Activated CD8-positive, alpha-beta memory T cell treated with anti-CD3 and anti-CD28 coated beads for 36 hours (primary cell): ENCODE measurements around the gene SRMS. TPM values are rescaled to one million over a fixed set of nuclear protein-coding genes. Genes with fewer than 3 reads are reported as not detected.
"Not testable (repeated sequence)": the region's sequence is repeated elsewhere in the genome, so short reads cannot be mapped to it uniquely, and the experiment has no call there.

ENCODE experiments used
- CTCF ChIA-PET: fragments of 350-600 bp; sonication (Branson Sonifier 250); formaldehyde crosslinking; loops from one replicate; lab custom pipeline; 2021; ENCODE audit warnings: antibody characterized with exemption; lab: Charles Lee
- POLR2A ChIA-PET: fragments of 350-600 bp; sonication (Branson Sonifier 250); formaldehyde crosslinking; loops from one replicate; lab custom pipeline; 2021; ENCODE audit warnings: antibody characterized with exemption; lab: Charles Lee
- total RNA-seq, 2 experiments: library from RNA; stranded (reverse); gene quantifications; one replicate each; pipeline ENCODE4 v1.2.3, GENCODE V29; 2021

SRMS gene
- total RNA-seq, 2 experiments from 2014 or later, result not detected

DNA sequence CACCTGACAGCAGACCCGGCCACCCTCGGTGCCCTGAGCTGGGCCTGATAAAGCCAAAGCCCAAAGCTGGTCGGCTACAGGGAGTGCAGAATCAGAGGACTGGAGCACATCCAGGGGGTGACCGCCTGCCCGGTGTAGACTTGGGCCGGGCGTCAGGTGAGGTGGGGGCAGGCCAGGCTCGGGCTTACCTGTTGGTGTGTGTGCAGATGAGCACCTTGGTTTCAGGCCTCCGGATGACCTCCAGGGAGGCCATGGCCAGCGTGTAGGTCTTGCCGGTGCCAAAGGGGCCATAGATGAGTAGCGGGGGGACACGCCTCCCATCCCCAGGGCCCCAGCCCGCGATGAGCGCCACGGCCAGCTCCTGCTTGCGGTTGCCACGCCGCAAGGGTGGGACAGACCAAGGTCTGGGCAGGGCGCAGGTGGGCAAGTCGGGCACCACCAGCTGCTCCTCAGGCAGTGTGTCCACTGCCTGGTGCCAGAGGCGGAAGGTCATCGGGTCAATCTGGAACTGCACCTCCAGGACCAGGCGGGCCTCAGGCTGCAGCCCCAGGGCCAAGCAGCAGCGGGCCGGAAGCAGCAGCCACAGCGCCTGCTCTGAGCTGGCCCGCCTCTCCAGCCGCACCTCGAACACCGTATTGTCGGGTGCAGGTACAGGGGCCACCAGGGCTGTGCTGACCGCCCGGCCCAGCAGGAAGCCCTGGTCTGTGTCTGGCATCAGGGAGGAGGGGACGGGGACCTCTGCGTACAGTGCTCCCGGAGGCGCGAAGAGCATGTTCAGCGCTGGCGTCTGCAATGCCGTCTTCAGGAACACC, 20.8 kb upstream of the SRMS start:
- ChIA-PET POLR2A (interaction anchor here (1.3 to 1.4 kb wide), 2 partner anchors 31 to 47 kb away, joined by 3 to 4 read pairs; partner anchors contain the start of gene PTK6), CTCF (interaction anchor here (0.9 to 1.9 kb wide), 4 partner anchors 11 to 139 kb away, joined by 3 to 5 read pairs (median 4); partner anchors contain the start of genes ARFRP1 and ZGPAT)

GRCh38 chr20:63567386-63568169, 20.0 kb upstream of the SRMS start:
- CTCF ChIA-PET, result interaction anchor here (0.6 to 1.9 kb wide), 4 partner anchors 13 to 297 kb away, joined by 3 to 5 read pairs (median 4); partner anchors contain the start of gene TPD52L2
- POLR2A ChIA-PET, result interaction anchor here (0.5 to 1.4 kb wide), 4 partner anchors 30 to 60 kb away, joined by 3 to 4 read pairs (median 3); partner anchors contain the start of gene PTK6

DNA sequence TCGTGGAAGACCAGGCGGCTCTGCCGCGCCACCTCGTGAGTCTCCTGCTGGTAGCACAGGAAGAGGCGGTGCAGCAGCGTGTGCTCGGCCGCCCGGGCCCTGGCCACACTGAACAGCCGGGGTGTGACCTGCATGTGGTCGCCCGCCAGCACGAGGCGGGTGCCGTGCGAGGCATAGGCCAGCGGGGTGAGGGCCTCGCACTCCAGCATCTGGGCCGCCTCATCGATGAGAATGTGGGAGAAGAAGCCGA, 19.5 kb upstream of the SRMS start:
- POLR2A ChIA-PET, result interaction anchor here (1.0 to 1.4 kb wide), 3 partner anchors 30 to 60 kb away, joined by 3 to 4 read pairs (median 3); partner anchors contain the start of gene PTK6
- CTCF ChIA-PET, result interaction anchor here (1.1 to 1.9 kb wide), 4 partner anchors 12 to 298 kb away, joined by 3 to 5 read pairs (median 4); partner anchors contain the start of genes PTK6 and TPD52L2

GRCh38 chr20:63566395-63567135, 19.0 kb upstream of the SRMS start:
- ChIA-PET POLR2A (interaction anchor here (1.3 kb wide), 1 partner anchor 45 kb away, joined by 4 read pairs; no protein-coding TSS in a partner anchor), CTCF (interaction anchor here (1.1 to 1.7 kb wide), 3 partner anchors 12 to 298 kb away, joined by 3 to 4 read pairs (median 4); partner anchors contain the start of genes PTK6 and TPD52L2)

GRCh38 chr20:63565699-63566335, 18.3 kb upstream of the SRMS start:
- POLR2A ChIA-PET, result no interaction called here
- CTCF ChIA-PET, result interaction anchor here (1.4 kb wide), 1 partner anchor 28 kb away, joined by 4 read pairs; the partner anchor contains the start of gene PTK6

DNA sequence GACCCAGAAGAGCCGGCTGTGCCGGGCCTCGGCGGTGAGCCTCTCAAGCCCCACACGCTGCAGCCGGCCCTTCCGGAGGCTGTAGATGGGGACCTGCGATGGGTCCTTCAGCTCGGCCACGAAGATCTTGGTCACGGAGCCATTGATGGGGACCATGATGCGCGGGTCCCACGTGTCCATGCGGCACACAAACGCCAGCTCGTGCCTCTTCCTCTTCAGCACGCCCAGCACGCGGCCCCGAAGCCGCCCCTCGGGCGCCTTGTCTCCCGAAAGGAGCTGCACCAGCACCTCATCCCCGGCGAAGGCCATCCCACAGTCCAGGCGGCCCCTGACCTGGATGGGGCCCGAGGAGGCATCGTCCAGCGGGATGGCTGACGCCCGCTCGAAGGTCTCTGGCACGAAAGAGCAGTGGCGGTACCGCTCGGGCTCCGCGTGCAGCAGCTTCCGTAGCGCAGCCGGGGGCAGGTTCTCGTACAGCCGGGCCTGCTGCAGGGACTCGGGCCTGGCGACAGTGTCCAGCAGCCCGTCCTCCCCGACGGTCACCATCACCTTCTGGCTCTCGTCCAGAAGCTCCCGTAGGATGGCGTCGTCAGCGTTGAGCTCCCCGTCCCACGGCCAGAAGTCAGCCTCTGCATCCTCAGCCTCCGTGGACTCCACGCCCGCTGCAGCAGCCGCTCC, 17.6 kb upstream of the SRMS start:
- POLR2A ChIA-PET, result interaction anchor here (1.0 kb wide), 1 partner anchor 71 kb away, joined by 4 read pairs; no protein-coding TSS in a partner anchor
- CTCF ChIA-PET, result no interaction called here

DNA sequence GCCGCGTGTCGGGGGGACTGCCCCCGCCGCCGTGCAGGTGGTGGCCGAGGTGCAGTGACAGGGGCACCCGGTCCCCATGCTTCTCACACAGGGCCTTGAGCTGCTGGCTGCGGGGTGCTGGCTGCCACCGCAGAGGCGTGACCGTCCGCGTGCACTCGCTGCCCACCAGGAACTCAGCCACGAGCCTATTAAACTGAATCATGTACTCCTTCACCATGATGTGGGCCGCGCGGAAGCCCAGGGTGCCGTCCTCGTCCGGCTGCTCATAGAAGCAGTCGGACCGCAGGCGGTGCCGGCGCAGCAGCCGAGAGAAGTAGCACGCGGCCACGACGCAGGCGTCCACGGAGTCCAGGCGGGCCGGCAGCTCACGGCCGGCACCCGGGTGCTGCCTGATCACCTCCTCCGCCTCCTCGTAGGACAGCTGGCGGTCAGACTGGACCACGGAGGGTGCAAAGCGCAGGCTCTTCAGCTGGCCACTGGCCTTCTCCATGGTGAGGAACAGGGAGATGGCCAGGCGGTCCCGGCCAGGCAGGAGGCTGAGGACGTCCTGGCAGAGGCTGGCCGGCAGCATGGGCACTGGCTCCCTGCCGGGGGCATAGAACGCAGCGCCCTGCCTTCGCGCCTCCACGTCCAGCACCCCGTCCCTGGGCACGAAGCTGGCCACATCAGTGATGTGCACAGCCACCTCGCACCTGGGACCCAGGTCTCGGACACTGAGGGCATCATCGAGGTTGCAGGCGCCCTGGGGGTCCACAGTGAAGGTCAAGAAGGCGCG, 16.7 kb upstream of the SRMS start:
- ChIA-PET CTCF (interaction anchor here (0.9 kb wide), 1 partner anchor 10 kb away, joined by 3 read pairs; no protein-coding TSS in a partner anchor), POLR2A (interaction anchor here (1.0 kb wide), 1 partner anchor 71 kb away, joined by 4 read pairs; no protein-coding TSS in a partner anchor)

DNA sequence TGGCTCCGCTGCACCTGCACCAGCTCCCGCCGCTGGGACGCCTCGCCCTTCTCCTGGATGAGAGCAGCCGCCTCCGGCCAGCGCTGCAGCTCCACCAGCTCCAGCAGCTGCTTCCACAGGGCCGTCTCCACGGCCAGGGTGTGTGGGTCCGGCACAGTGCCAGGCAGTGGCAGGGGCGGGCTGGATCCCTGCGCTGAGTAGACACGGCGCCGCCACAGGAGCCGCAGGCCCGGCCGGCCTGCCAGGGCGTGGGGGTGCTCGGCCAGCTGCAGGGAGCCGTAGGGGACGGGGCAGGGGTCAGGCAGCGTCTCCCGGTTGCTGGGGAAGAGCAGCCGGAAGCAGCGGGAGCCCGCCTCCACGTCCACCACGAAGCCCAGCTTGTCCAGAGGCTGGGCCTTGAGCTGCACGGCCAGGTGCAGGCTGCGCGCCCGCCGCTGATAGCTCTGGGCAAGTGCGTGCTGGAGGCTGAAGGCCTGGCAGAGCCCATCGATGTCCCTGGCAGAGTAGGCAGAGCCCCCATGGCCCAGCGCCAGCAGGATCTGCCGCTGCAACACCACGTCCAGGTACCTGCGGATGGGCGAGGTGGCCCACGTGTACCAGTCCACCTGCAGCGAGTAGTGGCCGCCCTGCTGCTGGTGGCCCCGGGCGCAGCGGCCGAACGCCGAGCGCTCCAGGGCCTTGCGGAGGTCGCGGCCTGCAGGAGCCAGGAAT, 15.8 kb upstream of the SRMS start:
- POLR2A ChIA-PET, result no interaction called here
- CTCF ChIA-PET, result no interaction called here

DNA sequence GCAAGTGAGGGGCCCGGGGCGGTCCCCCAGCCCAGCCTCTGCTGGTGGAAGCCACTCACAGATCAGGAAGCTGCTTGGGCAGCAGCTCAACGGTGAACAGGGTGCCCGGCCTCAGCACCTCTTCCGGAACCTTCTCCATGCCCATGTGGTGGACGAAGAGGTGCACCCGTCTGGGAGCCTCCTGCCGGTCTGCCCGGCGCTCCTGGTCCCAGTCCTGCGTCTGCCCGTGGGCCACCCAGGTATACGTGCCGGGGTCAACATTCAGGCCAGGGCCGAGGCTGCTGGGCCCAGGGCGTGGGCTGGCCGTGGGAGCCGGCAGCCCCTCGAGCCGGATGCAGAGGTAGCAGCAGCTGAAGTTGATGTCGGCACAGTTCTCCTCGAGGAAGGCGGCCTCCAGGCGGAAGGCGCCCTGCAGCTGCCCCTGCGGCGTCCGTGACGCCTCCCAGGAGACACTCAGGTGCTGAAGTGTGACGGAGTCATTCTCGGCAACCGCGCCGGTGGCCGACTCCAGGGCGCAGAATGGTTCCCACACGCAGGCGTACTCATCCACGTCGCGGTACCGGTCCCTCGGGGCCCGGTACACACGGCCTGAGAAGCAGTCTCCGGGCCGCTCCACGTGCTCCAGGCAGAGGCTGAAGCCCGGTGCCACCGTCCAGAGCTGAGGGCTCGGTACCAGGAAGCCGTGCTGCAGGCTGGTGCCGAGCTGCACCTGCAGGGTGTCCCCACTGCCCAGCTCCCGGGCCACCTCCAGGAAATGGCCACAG, 15.1 kb upstream of the SRMS start:
- ChIA-PET CTCF (interaction anchor here (1.2 kb wide), 1 partner anchor 19 kb away, joined by 3 read pairs; no protein-coding TSS in a partner anchor), POLR2A (interaction anchor here (0.6 kb wide), 1 partner anchor 65 kb away, joined by 3 read pairs; no protein-coding TSS in a partner anchor)

DNA sequence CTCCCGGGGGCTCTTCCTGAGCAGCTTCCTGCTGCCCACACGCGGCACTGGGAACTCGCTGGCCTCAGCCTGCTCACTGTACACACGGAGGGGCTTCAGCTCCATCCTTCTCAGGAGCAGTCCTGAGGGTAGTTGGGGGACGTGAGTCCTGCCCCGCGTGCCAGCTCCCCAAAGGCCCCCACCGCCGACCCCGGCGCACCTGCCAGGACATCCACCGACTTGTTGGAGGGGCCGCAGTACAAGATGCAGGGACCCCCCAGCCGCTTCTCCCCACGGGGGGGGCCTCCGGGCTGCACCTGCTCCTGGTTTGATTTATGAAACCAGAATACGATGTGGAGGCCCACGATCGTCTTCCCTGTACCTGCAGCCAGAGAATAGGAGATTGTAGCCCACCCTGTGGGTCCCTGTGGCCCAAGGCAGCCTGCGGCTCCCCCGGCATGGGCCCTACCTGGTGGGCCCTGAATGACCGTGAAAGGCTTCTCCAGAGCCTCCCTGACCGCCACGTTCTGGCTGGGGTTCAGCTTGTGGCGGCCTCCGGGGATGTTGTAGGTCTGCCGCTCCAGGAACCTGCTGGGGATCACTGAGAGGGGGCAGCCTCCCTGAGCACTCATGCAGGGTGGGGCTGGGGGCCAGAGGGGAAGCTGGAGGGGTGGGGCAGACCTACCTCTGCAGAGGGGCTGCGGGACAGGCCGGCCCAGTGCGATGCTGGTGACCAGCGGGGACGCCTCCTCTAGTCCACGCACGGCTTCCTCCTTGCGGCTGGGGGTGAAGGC, 14.3 kb upstream of the SRMS start:
- ChIA-PET POLR2A (interaction anchor here (0.6 kb wide), 1 partner anchor 66 kb away, joined by 3 read pairs; no protein-coding TSS in a partner anchor), CTCF (interaction anchor here (0.9 to 1.2 kb wide), 2 partner anchors 20 to 24 kb away, joined by 3 read pairs; partner anchors contain the start of gene PTK6)

DNA sequence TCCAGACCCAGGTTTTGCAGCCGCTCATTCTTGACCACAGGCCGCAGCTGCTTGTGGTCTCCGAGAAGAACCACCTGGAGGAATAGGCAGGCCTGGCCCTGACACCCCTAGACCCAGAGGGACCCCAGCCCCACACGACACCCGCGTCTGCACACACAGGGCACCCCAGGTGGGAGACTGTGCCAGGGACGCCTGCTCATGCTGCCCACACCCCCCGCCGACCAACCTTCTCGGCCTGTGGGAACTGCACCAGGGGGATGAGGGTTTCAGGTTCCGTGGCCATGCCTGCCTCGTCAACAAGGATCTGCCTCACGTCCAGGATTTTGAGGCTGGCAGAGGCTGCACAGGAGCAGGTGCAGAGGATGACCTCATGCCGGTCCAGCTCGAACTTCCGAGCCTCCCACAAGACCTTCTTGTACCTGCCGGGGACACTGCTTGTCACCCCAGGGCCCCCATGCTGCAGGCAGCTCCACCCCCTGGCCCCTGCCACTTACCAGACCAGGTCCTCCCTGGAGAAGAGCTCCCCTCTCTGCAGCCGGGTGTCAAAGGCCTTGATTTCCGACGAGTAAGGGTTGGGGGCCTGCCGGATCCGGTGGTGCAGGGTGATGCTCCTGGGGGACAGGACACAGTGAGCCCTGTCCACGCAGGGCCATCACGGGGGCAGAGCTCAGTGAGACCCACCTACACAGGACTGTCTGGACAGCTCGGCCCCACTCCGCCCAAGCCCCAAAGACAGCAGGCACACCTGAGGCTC, 13.5 kb upstream of the SRMS start:
- ChIA-PET CTCF (interaction anchor here (0.9 to 1.2 kb wide), 2 partner anchors 20 to 23 kb away, joined by 3 read pairs; partner anchors contain the start of gene PTK6), POLR2A (no interaction called here)

DNA sequence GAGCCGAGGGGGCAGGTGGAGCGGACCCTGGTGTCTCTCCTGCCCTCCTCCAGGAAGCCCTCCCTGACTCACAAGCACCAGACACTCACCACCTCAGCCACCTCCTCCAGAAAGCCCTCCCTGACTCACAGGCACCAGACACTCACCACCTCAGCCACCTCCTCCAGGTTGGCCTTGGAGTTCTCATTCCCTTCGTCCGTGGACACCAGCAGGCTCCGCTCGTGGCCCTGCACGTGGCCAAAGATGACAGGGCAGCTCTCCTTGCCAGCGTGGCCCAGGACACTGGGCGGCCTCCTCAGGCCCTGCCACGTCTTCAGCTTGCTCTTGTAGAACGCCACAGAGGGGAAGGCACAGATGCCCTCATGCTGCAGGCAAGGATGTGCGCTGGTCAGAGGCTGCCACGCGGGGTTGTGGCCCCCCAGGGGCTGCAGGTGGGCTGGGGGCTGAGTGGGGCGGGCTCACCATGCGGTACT, 12.8 kb upstream of the SRMS start:
- ChIA-PET CTCF (no interaction called here), POLR2A (no interaction called here)

DNA sequence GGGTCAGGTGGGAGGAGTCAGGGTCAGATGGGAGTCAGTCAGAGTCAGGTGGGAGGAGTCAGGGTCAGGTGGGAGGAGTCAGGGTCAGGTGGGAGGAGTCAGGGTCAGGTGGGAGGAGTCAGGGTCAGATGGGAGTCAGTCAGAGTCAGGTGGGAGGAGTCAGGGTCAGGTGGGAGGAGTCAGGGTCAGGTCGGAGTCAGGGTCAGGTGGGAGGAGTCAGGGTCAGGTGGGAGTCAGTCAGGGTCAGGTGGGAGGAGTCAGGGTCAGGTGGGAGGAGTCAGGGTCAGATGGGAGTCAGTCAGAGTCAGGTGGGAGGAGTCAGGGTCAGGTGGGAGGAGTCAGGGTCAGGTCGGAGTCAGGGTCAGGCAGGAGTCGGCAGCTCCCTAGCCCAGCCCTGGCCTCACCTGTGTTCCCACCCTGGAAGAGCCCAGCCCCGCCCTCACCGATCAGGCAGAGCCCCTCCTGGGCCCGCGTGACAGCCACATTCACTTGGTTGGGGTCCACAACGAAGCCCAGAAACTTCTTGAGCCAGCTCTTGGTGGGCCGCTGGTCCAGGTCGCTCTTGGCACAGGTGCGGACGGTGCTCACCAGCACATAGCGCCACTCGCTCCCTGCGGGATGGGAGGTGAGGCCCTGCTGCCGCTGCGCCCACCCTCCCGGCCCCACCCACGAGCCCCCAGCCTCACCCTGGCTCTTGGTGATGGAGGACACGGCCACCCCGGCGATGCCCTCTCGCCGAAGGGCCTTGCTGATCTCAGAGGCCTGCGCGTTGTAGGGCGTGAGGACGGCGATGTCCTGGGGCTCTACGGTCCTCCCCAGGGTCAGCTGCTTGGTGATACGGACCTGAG, 12.2 kb upstream of the SRMS start:
- CTCF ChIA-PET, POLR2A ChIA-PET: not testable (repeated sequence)
